ENCODE data around the gene PRDX5.
A peak's percentile ranks its signal among the peaks of the same experiment; 100 is the strongest.

The PRDX5 gene

DNA sequence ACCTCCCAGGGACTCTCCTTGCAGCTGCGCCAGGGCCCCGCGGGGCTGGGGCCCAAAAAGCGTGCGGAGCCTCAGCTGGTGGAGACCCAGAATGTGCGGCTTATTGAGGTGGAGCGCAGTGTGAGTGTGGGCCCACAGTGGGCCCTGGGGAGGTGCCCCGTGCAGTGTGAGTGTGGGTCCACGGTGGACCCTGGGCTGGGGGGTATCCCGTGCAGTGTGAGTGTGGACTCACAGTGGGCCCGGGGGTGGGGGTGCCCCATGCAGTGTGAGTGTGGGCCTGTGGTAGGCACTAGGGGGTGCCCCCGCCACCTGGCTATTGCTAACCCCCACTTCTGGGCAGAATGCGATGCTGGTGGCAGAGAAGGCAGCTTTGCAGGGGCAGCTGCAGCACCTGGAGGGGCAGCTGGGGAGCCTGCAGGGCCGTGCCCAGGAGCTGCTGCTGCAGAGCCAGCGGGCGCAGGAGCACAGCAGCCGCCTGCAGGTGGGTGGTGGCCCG lies 33.3 kb downstream of the PRDX5 start:
- no peak for DNase-seq

DNA sequence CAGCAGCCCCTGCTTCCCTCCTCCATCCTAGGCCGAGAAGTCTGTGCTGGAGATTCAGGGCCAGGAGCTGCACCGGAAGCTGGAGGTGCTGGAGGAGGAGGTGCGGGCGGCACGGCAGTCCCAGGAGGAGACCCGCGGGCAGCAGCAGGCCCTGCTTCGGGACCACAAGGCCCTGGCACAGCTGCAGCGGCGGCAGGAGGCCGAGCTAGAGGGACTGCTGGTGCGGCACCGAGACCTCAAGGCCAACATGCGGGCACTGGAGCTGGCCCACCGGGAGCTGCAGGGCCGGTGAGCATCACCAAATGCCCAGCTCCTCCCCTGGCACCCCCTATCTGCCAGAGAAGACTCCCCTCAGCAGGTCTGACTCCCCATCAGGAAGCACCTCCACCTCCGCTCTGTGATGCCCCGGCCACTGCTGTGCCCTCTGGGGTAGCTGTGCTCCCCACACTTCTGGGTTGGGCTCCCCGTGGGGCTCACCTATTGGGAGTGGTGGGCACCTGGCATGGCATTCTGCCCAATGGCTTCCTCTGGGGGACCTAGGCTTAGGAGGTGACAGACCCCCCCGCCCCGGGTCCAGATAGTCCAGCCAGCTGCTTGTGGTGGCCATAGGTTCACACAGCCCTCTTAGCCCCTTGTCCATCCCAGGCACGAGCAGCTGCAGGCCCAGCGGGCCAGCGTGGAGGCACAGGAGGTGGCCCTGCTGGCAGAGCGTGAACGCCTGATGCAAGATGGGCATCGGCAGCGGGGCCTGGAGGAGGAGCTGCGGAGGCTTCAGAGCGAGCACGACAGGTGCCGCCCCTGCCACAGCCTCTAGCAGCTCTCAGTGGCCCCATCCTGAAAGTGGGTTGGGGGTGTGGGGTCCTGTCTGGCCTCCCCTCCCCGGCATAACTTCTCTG lies 34.4 kb downstream of the PRDX5 start:
- DNase-seq, result peak; percentile 33

DNA sequence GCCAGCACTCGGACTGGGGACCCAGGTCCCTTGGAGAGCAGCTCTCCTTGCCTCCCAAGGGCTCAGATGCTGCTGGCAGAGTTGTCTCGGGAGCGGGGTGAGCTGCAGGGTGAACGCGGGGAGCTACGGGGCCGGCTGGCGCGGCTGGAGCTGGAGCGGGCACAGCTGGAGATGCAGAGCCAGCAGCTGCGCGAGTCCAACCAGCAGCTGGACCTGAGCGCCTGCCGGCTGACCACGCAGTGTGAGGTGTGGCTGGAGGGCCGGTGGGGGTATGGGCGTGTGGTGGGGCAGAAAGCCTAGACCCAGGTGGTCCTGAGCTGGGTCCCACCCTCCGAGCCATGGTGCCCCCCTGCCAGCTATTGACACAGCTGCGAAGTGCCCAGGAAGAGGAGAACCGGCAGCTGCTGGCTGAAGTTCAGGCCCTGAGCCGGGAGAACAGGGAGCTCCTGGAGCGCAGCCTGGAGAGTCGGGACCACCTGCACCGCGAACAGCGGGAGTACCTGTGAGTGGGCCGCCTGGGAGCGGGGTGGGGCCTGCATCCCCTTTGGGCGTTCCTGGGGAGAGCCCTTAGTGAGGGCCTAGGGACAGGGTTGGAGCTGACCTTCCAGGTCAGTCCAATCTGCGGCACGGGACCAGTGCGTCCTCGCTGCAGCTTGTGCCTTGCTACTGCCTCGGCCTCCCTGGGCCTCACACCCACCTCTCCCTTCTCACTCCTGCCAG lies 35.2 kb downstream of the PRDX5 start:
- no peak for DNase-seq

DNA sequence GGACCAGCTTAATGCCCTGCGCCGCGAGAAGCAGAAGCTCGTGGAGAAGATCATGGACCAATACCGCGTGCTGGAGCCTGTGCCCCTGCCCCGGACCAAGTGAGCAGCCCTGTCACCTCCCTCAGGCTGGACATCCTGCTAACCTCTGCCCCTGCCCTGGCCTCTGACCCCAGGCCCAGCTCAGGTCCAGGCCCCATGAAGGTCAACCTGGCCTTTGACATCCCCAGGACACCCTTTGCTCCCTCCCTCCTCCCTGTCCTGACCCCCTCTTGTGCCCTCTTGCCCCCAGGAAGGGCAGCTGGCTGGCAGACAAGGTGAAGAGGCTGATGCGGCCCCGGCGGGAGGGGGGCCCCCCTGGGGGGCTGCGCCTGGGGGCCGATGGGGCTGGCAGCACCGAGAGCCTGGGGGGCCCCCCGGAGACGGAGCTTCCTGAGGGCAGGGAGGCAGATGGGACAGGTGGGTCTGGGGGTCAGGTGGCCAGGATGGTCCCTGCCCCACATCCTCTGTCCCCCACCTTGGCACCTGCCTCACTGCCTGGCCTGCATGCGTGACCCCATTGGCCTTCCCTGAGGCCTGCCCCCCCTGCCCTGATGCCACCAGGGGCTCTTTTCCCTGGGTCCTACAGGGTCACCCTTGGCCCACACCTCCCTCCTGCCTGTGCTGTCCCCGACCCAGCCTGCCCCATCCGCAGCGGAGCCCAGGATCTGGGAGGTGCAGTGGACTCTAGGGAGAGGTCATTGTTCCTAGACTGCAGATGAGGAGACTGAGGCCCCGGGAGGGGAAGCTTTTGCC lies 36.0 kb downstream of the PRDX5 start:
- DNase-seq, result no peak

DNA sequence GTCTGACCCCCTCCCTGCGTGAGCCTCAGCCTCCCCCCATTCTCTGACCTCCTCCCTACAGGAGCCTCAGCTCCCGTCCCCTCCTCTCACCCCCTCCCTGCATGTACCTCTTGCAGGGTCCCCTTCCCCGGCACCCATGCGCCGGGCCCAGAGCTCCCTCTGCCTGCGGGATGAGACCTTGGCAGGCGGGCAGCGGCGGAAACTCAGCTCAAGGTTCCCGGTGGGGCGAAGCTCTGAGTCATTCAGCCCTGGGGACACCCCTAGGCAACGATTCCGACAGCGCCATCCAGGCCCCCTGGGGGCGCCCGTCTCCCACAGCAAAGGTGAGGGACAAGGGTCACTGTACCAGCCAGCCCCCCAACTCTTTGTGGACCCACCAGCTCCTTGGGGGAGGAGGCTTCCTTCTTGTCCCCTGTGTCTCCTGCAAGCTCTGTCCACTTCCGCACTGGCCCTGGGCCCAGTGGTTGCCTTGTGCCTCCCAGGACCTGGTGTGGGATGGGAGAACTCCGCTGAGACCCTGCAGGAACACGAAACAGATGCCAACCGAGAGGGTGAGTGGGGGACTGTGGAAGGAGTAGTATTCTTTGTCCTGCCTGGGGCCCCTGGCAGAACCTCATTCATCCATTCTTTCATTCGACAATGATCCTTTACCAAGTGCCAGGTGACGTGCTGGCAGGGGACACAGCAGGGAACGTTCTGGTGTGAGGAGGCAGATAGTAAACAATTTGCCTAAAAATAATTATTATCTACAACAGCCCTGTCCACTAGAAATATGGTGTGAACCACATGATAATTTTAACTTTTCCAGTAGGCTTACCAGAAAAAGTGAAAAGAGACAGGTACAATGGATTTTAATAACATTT lies 37.4 kb downstream of the PRDX5 start:
- peak; percentile 68 for DNase-seq

DNA sequence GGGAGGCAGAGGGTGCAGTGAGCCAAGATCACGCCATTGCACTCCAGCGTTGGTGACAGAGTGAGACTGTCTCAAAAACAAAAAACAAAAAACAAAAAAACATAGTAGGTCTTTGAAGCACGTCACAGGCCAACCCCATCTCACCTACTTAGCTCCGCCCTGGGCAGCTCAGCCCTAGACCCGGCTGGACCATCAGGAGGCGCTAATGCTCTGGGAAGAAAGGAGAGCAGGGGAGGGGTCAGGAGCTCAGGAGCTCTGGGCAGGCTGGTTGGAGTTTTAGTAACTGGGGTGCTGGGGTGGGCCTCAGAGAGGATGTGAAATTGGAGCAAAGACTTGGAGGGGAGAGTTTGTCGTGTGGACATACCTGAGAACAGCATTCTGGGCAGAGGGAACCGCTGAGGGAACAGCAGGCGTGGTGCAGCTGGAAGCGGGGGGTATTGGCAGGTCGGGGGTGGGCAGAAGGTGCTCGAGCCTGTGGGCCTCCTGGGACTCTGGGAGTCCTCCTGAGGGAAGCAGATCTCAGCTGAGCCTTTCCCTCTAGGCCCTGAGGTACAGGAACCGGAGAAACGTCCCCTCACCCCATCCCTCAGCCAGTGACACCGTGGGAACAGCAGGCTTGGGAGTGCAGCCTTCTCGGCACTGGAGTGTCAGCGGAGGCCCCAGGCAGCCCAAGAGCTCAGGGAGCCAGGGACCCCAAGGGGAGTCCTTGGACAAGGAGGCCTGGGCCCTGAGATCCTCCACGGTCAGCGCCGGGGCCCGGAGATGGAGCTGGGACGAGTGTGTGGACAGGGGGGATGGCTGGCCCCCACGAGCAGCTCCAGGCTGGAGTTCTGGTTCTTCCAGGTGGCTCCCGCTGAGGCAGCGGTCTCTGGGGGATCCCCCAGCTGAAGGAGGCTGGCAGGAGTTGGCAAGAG lies 38.8 kb downstream of the PRDX5 start:
- DNase-seq, result peak; percentile 16

DNA sequence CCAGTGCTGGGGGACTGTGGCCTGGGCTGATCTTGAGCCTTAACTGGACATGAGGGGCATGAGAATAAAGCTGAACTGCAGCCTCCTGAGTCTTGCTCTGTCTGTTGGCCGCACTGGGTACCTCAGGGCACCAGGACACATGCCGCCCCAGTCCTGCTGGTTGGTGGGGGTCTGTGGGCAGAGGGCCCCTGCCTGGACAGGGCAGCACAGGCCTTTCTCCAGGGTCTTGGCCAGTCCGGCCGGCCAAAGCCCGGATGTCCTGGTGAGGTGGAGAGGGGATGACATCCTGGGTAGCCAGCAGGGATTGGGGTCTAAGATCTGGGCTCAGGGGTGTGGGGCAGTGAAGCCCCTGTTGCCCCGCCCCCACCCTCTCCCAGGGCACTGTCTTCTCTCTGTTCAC lies 39.5 kb downstream of the PRDX5 start:
- no peak for DNase-seq

DNA sequence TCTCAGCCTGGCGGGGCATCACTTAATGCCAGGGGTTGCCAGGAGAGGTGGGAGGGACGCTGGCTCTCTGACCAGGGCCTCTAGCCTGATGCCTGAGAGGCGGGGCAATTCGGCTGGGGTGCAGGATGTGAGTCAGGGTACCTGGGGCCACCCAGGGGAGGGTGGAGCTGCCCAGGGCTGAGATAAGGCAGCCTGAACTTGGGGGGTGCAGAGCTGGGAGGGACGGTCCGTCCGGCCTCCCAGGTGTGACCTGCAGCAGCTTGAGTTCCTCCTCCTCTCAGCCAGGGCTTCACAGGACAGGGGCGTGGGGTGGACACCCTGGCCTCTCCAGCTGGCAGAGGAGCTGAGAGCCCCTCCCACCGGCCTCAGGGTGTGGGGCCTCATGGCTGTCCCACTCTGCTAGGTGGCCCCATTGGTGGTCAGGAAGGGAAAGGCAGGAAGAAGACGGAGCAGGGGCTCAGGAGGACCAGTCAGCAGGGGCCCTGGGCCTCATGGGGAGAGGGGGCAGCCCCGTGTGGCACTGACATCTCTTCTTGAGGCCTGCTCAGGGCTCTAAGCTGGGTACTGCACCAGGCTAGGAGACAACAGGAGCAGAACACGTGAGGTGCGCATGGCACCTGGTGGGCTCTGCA lies 40.1 kb downstream of the PRDX5 start:
- no peak for DNase-seq

DNA sequence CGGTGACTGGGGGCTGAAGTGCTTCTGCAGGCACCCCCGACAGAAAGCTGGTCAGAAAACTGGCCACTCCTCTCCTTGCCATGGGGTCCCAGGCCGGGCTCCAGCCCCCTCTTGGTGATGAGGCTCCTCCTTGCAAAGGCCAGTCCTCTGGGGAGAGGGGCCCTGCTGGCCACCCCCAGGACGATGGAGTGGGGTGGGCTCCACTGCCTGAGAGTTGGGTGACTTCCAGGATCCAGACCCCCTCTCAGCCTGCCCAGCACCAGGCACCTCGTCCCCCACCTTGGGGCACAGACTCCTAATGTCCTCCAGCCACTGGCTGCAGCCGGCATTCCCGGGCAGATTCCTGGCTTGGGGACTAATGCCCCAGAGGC lies 40.6 kb downstream of the PRDX5 start:
- DNase-seq, result no peak

DNA sequence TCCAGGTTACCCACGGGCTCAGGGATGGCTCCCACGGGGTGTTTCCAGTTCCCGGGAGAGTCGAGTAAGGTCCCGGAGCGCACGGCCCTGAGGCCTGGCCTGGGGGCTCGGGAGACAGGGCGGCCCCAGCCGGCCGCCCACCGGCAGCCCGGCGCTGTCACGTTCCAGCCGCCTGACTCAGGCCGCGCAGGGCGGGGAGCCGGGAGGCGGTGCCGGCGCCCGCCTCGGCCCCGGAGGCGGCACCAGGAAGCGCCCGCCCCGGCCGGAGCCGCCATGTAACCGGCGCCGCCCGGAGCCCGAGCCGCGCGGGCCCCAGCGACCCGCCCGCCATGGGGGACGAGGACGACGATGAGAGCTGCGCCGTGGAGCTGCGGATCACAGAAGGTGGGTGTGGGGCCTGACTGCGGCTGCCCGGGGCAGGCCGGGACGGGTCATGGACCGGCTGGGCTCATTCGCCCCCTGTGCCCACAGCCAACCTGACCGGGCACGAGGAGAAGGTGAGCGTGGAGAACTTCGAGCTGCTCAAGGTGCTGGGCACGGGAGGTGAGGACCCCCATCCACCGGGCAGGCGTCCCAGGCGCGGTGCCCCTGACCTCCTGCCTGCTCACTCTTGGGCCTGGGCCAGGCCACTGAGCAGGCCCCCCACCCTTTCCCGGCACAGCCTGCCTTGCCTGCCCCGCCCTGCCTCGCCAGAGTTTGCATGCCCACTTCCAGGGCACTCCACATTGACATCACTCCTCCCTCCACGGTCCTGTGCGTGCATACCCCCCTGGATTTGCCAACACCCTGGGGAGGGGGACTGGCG lies 41.2 kb downstream of the PRDX5 start, which contains the start of gene RPS6KA4:
TSS of gene RPS6KA4 (plus strand) at position 256 of the 805 bp plus-strand sequence. CDS start at position 330, 74 bp downstream.
- DNase-seq, result no peak

DNA sequence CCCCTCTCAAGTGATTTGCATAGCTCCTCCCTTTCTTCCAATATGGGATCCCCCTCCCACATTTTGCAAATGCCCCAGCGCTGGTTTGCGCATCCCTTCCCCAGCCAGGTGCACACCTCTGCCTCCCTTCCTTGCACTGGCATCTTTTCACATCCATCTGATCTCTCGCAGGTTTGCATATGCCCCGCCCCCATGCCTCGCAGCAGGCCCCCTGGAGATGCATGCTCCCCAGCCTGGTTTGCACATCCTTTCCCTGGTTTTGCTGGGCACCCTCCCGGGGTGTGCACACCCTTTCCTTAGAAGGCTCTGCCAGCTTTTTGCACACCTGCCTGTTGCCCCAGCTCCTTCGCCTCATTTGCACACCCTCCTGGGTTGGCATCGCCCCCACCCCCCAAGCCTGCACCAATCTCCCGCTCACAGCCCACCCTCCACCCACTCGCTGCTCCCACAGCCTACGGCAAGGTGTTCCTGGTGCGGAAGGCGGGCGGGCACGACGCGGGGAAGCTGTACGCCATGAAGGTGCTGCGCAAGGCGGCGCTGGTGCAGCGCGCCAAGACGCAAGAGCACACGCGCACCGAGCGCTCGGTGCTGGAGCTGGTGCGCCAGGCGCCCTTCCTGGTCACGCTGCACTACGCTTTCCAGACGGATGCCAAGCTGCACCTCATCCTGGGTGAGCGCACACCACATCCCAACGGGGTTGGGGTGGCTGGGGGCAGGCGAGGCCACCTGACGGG lies 42.0 kb downstream of the PRDX5 start:
- peak; percentile 44 for DNase-seq

DNA sequence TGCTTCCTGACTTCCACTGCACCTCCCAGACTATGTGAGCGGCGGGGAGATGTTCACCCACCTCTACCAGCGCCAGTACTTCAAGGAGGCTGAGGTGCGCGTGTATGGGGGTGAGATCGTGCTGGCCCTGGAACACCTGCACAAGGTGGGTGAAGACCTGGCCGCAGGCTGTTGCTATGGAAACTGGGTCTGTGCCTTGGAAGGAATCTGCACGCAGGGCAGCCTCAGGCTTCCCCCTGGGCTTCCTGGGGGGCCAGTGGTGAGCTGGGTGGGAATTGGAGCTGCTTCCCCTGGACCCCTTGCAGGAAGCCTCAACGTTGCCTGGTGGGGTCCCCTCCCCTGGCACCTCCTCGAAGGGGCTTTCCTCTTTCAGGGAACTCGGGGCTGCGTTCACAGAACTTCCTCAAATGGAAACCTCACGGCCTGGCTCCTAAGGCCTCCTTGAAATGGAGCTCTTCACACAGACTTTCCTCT lies 42.6 kb downstream of the PRDX5 start:
- DNase-seq, result peak; percentile 53

DNA sequence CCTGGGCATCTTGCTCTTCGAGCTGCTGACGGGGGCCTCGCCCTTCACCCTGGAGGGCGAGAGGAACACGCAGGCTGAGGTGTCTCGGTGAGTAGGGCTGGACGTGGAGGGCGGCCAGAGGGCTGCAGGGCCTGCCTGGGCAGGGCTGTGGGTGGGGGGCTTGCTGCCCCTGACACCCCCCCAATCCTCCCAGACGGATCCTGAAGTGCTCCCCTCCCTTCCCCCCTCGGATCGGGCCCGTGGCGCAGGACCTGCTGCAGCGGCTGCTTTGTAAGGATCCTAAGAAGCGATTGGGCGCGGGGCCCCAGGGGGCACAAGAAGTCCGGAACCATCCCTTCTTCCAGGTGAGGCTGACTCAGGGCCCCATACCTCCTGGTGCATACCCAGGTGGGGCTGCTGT lies 43.7 kb downstream of the PRDX5 start:
- no peak for DNase-seq

DNA sequence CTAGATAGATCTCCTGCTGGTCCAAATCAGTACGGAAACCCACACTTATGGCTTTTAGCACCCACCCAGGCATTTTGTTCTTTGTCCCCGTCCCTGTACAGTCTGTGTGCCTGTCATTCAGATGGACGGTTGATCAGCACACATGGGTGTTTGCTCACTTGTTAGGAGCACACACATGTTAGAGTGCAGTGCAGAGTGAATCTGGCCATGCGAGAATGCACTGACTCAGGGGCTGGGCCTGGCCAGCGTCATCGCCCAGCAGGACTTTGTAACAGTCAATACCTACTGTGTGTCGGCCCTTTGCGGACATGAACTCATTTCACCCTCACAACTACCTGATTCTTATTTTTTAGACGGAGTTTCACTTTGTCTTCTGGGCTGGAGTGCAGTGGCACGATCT lies 44.4 kb downstream of the PRDX5 start:
- DNase-seq, result no peak

DNA sequence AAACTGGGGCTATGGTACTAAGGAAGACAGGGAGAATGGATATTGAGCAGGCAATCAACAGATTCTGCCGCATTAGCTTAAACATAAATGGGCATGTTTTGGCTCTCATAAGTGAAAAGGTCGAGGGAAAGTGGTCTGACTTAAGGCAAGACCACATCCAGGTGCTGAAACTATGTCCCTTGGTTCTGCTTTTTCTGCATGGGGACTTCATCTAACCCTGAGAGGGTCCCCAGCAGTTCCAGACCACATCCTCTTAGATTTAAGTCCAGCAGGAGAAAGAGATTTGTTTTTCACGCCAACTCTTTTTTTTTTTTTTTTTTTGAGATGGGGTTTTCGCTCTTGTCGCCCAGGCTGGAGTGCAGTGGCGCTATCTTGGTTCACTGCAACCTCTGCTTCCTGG lies 46.5 kb downstream of the PRDX5 start:
- no peak for DNase-seq

DNA sequence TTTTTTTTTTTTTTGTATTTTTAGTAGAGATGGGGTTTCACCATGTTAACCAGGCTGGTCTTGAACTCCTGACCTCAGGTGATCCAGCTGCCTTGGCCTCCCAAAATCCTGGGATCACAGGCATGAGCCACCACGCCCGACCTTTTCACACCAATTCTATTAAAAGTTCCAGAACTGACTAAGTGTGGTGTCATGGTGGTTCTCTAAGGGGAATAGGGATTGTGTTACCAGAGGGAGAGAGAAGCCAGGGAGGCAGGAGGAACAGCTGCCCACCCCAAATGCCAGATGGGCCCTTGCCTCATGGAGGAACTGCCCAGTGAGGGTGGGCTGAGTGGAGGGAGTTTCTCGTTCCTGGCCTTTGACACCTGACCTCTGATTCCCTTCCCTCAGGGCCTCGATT lies 47.0 kb downstream of the PRDX5 start:
- no peak for DNase-seq

DNA sequence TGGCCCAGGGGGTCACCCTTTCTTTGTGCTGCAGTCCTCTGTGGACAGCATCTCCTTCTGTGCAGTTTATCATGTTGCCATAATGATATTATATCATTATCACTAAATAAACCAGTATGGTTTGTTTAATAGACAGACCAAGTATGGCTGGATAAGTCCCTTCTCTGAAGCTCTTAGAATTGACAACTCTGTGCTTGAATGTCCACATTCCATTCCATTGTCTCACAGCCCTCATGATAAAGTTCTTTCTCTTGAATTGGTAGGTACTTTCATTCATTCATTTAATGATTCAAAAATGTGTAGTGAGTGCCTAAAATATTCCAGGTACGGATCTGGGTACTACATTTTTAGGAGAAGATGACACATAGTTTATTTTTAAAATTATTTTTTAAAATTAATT lies 48.8 kb downstream of the PRDX5 start:
- no peak for DNase-seq

DNA sequence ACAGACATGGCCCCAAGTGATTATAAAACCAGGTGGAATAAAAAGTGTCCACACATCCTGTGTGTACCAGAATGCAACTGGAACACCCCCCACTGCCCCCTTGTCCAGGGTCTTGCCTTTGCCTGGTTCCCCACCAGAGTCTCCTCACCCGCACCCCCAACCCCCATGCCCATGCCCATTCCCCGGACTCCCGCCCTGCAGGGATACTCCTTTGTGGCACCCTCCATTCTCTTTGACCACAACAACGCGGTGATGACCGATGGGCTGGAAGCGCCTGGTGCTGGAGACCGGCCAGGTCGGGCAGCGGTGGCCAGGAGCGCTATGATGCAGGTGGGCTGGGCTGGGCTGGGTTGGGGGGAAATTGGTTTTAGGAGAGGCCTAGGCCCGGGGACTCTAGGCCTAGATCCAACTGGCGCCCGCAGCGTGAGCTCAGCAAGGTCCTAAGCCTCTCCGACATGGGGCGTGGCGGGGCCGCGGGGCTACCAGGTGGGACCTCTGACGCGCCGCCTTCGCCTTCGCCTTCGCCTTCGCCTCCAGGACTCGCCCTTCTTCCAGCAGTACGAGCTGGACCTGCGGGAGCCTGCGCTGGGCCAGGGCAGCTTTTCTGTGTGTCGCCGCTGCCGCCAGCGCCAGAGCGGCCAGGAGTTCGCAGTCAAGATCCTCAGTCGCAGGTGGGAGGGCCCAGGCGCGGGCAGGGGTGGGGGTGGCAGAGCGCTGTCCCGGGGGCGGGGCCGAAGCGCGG lies 50.2 kb downstream of the PRDX5 start:
- DNase-seq, result no peak

Measured in DMS79 (cell line).